Lower leg skin (tissue), 4 donors: Measurements from ENCODE around the gene TOGARAM2. TPM values are rescaled to one million over a fixed set of nuclear protein-coding genes. Genes with fewer than 3 reads are reported as not detected.

Experiments
- DNase-seq, 2 donors: peaks; one replicate each; pipeline ENCODE4 v3.0.0-alpha.2; 2019; ENCODE audit warnings: low spot score in 2 of 2
- H3K4me3 ChIP-seq: fragments of 200-600 bp; sonication (generic); 2 replicates; pipeline ENCODE4 v1.5.1; 2017; ENCODE audit warnings: mild to moderate bottlenecking, low read depth; ENCODE audit not compliant: poor library complexity, severe bottlenecking
- CTCF ChIP-seq, 3 donors: fragments of 450-650 bp; IDR thresholded peaks; one replicate each; pipeline ENCODE4 v1.5.1; 2016; ENCODE audit warnings: antibody characterized with exemption in 3 of 3, mild to moderate bottlenecking in 3 of 3, moderate library complexity in 2 of 3
- POLR2A ChIP-seq, 2 donors: fragments of 450-650 bp; IDR thresholded peaks; one replicate each; pipeline ENCODE4 v1.6.1; 2016 to 2017; ENCODE audit warnings: antibody characterized with exemption in 2 of 2, mild to moderate bottlenecking in 1 of 2, moderate library complexity in 1 of 2
- WGBS, 2 donors: methylation state at CpG; one replicate each; pipeline ENCODE4 v1.1.5; 2018; 5-methylcytosine and 5-hydroxymethylcytosine counted together
- intact Hi-C: fragments of 100-400 bp; cut with DNase I; formaldehyde crosslinking; loops from one replicate; pipeline ENCODE4 v1.15.0; 2023; ENCODE audit warnings: low total_unique reads
- total RNA-seq, 4 donors: library from RNA; depleted of rRNA; stranded (reverse); fragments of >200 nt; gene quantifications; one replicate each; pipeline ENCODE4 v1.1.0, GENCODE V29; 2016

Gene TOGARAM2
- total RNA-seq, 4 donors from 2014 or later, result 0.17 to 5.1 (median 1.7) TPM

GRCh38 chr2:29070526-29070925 is 89.4 kb downstream of the TOGARAM2 start:
- 85 to 88% methylated on average over 12 of the region's 12 CpGs for WGBS, 2 donors
- H3K4me3 ChIP-seq, result no peak overlapping the region
- intact Hi-C loops, result no loop called here
- peak in 1 of 2 donors; percentile 68 for DNase-seq
- TF ChIP-seq CTCF (IDR thresholded peaks at IDR 0.05) (no peak), POLR2A (IDR thresholded peaks at IDR 0.05) (no peak)

DNA sequence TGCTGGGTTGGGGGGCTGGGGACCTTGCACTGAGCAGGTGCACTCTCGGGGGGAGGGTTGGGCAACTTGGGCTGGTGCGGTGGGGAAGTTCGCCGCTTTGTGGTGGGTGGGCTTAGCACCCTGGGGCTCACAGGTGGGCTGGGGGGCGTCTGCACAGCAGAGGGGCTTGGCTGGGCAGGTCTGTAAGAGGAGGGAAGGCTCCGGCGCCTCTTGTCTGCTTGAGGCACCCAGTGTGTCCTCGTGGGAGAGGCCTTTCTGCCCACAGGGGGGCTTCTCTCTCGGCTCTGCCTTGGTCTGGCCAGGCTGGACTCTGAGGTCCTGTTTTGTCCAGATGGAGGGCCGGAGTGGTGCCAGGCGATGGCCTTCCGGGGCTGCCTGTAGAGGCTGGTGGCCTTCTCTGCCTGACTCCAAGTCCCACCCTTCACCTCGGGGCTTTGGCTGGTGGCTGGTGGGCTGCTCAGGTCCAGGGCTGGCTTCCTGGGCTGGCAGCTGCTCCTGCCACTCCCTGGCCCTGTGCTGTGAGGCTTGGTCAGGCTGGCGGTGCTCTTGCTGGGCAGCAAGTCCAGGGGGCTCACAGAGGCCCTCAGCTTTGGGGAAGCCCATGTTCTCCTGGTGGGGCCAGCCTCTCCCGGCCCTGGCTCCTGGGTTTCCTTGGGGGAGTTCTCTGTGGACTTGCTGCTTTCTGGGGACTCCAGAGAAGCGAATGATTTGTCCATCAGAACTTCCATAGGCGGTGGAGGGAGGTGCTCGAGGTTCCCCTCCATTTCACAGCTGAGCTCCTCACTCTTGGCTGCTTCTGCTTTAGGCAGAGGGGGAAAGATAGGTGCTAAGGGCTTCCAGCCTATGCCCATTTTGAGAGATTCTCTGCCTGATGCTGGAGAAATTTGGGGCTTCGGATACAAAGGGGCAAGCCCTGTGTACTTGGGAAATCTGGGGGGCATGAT is 90.2 kb downstream of the TOGARAM2 start:
- intact Hi-C loops, result no loop called here
- H3K4me3 ChIP-seq, result no peak overlapping the region
- WGBS, 2 donors, result 87 to 88% methylated on average over 16 to 18 of the region's 19 CpGs
- TF ChIP-seq POLR2A (IDR thresholded peaks at IDR 0.05), result no peak
- no peak for TF ChIP-seq CTCF (IDR thresholded peaks at IDR 0.05)
- peak in 1 of 2 donors; percentile 84 for DNase-seq

DNA sequence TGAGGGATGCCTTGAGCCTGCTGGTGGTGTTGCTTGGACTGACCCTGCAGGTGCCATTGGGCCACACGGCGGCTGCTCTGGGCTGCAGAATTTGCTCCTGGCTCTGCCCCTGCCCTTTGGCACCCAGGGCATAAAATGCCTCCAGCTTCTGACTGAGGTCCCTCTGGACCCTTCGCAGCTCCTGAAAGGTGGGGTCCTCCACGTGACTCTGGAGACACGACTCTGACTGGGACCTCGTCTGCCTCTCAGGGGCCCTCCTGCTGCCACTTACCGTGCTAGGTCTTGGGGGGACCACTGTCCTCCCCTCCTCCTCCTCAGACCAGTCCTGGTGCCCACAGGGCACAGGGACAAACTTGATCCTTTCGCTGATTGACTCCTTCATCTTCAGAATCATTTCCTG is 91.2 kb downstream of the TOGARAM2 start:
- TF ChIP-seq CTCF (IDR thresholded peaks at IDR 0.05) (no peak), POLR2A (IDR thresholded peaks at IDR 0.05) (no peak)
- intact Hi-C loops, result no loop called here
- WGBS, 2 donors, result 92 to 96% methylated on average over 8 of the region's 8 CpGs
- no peak overlapping the region for H3K4me3 ChIP-seq
- peak in 1 of 2 donors; percentile 50 for DNase-seq

DNA sequence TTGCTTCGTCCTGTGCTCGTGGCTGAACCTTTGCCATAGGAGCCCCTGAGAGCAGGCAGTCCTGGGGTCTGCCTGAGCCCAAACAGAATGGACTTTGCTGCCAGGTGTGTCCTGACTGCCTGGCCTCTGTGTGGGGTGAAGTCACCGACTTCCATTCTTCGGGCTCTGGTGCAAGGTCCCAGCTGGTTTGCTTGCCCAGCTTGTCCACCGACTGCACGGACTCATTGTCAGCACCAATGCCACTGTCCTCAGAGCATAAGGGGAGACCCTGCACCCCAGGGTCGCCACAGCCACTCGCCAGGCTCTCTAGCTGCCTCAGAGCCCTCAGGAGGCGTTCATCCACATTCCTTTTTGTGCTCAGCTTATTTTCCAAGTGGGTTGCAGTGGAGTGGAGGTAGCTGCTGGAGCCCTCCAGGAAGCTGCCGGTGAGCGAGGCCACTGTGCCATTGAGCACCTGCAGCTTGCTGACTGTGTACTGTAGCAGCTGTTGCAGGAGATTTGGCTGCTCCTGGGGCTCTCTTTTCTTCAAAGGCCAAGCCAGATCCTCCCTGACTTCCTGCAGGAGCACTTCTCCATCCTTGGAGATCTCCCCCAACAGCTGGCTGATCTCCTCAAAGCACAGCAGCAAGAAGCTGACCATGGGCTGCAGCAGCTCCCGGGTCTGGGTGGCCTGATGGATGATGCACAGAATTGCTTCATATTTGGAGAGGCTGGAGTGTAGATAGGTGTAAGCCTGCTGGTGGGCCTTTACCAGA is 92.0 kb downstream of the TOGARAM2 start:
- TF ChIP-seq POLR2A (IDR thresholded peaks at IDR 0.05) (no peak), CTCF (IDR thresholded peaks at IDR 0.05) (no peak)
- intact Hi-C loops, result no loop called here
- peak in 1 of 2 donors; percentile 80 for DNase-seq
- 90 to 92% methylated on average over 8 to 12 of the region's 12 CpGs for WGBS, 2 donors
- H3K4me3 ChIP-seq, result no peak overlapping the region

DNA sequence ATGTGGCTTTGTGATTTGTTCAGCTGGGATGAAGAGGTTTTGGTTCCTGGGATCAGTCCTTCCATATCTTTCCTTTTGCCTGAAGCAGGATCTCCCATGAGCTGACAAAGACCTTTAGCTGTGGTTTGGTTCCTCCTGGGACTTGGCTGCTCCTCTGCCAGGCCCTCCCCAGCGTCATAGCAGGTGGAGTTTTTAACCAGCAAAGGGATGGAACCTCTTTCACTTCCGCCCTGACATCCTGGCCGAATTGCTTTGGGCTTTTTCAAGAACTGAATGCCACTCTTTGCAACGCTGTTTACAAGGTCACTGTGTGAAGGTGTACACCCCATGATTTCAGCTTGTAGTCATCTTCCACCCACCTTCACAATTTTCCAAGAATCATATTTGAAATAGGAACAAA is 92.8 kb downstream of the TOGARAM2 start:
- WGBS, 2 donors, result 75 to 86% methylated on average over 4 of the region's 4 CpGs
- TF ChIP-seq POLR2A (IDR thresholded peaks at IDR 0.05) (no peak), CTCF (IDR thresholded peaks at IDR 0.05) (no peak)
- no peak overlapping the region for H3K4me3 ChIP-seq
- intact Hi-C loops, result no loop called here
- DNase-seq, result peak in 1 of 2 donors; percentile 31
